ENCODE results near the gene ZMYND8.
"Not testable (repeated sequence)": the region's sequence is repeated elsewhere in the genome, so short reads cannot be mapped to it uniquely, and the experiment has no call there.

ZMYND8 gene

GRCh38 chr20:47241345-47241781, 115.1 kb downstream of the ZMYND8 start:
- no peak for DNase-seq

- not testable (repeated sequence) for DNase-seq
These were observed 116.4 kb downstream of the ZMYND8 start for GRCh38 chr20:47240096-47240495.

GRCh38 chr20:47239719-47240067, 116.8 kb downstream of the ZMYND8 start:
- DNase-seq = no peak

GRCh38 chr20:47238780-47239718, 117.5 kb downstream of the ZMYND8 start:
- DNase-seq = no peak

- DNase-seq = no peak
These were observed 118.8 kb downstream of the ZMYND8 start for GRCh38 chr20:47237715-47238114.

GRCh38 chr20:47236639-47236900, 119.9 kb downstream of the ZMYND8 start:
- DNase-seq = no peak

GRCh38 chr20:47235853-47236638, 120.5 kb downstream of the ZMYND8 start:
- no peak for DNase-seq

- no peak for DNase-seq
These were observed 121.4 kb downstream of the ZMYND8 start for GRCh38 chr20:47235111-47235510.

- DNase-seq = no peak
These were observed 122.9 kb downstream of the ZMYND8 start for GRCh38 chr20:47233333-47234188.

- DNase-seq = no peak
These were observed 124.0 kb downstream of the ZMYND8 start for GRCh38 chr20:47232518-47232917.

GRCh38 chr20:47231382-47232039, 125.0 kb downstream of the ZMYND8 start:
- no peak for DNase-seq

GRCh38 chr20:47230811-47231256, 125.7 kb downstream of the ZMYND8 start:
- no peak for DNase-seq

- no peak for DNase-seq
These were observed 127.8 kb downstream of the ZMYND8 start for GRCh38 chr20:47228654-47229053.

- DNase-seq = no peak
These were observed 128.9 kb downstream of the ZMYND8 start for GRCh38 chr20:47227576-47227975.

- no peak for DNase-seq
These were observed 129.4 kb downstream of the ZMYND8 start for GRCh38 chr20:47227119-47227518.

GRCh38 chr20:47225458-47225857, 131.0 kb downstream of the ZMYND8 start:
- no peak for DNase-seq

- DNase-seq = no peak
These were observed 131.6 kb downstream of the ZMYND8 start for GRCh38 chr20:47224857-47225256.

GRCh38 chr20:47224300-47224791, 132.2 kb downstream of the ZMYND8 start:
- no peak for DNase-seq

GRCh38 chr20:47223896-47224295, 132.6 kb downstream of the ZMYND8 start:
- DNase-seq = no peak

GRCh38 chr20:47222468-47223119, 133.9 kb downstream of the ZMYND8 start:
- no peak for DNase-seq

- no peak for DNase-seq
These were observed 135.4 kb downstream of the ZMYND8 start for GRCh38 chr20:47221036-47221625.

Data from kidney glomerular epithelial cell (primary cell).